ENCODE results near the gene ATOH7.

- TF ChIP-seq CTCF (IDR thresholded peaks at IDR 0.05 in 2 of 3, conservative IDR thresholded peaks at IDR 0.05 in 1 of 3; ENCODE audit: borderline replicate concordance in 1 of 3, insufficient read depth in 1 of 3, low read depth in 2 of 3, low read length in 2 of 3) (no peak), CEBPB (IDR thresholded peaks at IDR 0.05; ENCODE audit: low read depth) (no peak), POLR2A (IDR thresholded peaks at IDR 0.05; ENCODE audit: borderline replicate concordance, extremely low read depth, insufficient read depth, insufficient read length) (no peak), YY1 (IDR thresholded peaks at IDR 0.05; ENCODE audit: extremely low read depth, insufficient replicate concordance, low read depth, low read length) (no peak), JUND (IDR thresholded peaks at IDR 0.05) (no peak), REST (IDR thresholded peaks at IDR 0.05; ENCODE audit: low read depth) (no peak), EZH2 (IDR thresholded peaks at IDR 0.05) (no peak), SIN3A (IDR thresholded peaks at IDR 0.05; ENCODE audit: low read depth) (no peak)
Observed at GRCh38 chr10:68231106-68231816, 652 bp downstream of the ATOH7 start.
